CD14-positive monocyte (primary cell): ENCODE data around the gene UBP1. TPM values are rescaled to one million over a fixed set of nuclear protein-coding genes. Genes with fewer than 3 reads are reported as not detected.
A peak's percentile ranks its signal among the peaks of the same experiment; 100 is the strongest.

ENCODE experiments used
- DNase-seq, 3 donors: peaks; one replicate each; pipeline ENCODE4 v3.0.0-alpha.2; 2011 to 2022
- H2AFZ ChIP-seq: 2 replicates; pipeline ENCODE4 v1.6.0; 2012; ENCODE audit warnings: mild to moderate bottlenecking, low read depth, low read length, inconsistent platforms; ENCODE audit not compliant: insufficient read depth, poor library complexity, severe bottlenecking
- H3K27ac ChIP-seq, 2 donors: 1 replicate in 1 of 2; 2 replicates in 1 of 2; pipeline ENCODE4 v1.5.1; 2012 to 2013; ENCODE audit warnings: low read length in 2 of 2, control low read depth in 1 of 2, inconsistent platforms in 1 of 2, low read depth in 1 of 2, mild to moderate bottlenecking in 1 of 2
- H3K27me3 ChIP-seq, 2 donors: one replicate each; pipeline versions ENCODE4 v1.6.0 to v1.6.1; 2011 to 2013; ENCODE audit warnings: low read length in 2 of 2; ENCODE audit not compliant: control insufficient read depth in 2 of 2, insufficient read depth in 2 of 2
- H3K36me3 ChIP-seq, 2 donors: replicated peaks in 1 of 2; 1 replicate in 1 of 2; 2 replicates in 1 of 2; pipeline versions ENCODE4 v1.5.1 to v1.6.1; 2012 to 2013; ENCODE audit warnings: low read length in 2 of 2, control low read depth in 1 of 2, inconsistent platforms in 1 of 2, mild to moderate bottlenecking in 1 of 2; ENCODE audit not compliant: insufficient read depth in 2 of 2, control insufficient read depth in 1 of 2
- H3K4me1 ChIP-seq, 2 donors: 1 replicate in 1 of 2; 2 replicates in 1 of 2; pipeline versions ENCODE4 v1.5.1 to v1.6.1; 2012 to 2013; ENCODE audit warnings: low read length in 2 of 2, control low read depth in 1 of 2, inconsistent platforms in 1 of 2, mild to moderate bottlenecking in 1 of 2, moderate library complexity in 1 of 2; ENCODE audit not compliant: insufficient read depth in 2 of 2, control insufficient read depth in 1 of 2
- H3K4me2 ChIP-seq: replicated peaks from 2 replicates; pipeline ENCODE3; 2012; ENCODE audit warnings: low read length, moderate library complexity, mild to moderate bottlenecking; ENCODE audit not compliant: poor library complexity, severe bottlenecking; ENCODE audit errors: extremely low read depth
- H3K4me3 ChIP-seq, 3 experiments: fragments of 200-600 bp in 1 of 3; sonication (generic) in 1 of 3; replicated peaks in 1 of 3; 1 replicate in 2 of 3; 2 replicates in 1 of 3; pipeline ENCODE4 v1.5.1; 2011 to 2013; ENCODE audit warnings: low read length in 3 of 3, mild to moderate bottlenecking in 3 of 3, control low read depth in 2 of 3, low read depth in 2 of 3, inconsistent platforms in 1 of 3, moderate library complexity in 1 of 3
- H3K79me2 ChIP-seq: 2 replicates; pipeline ENCODE4 v1.6.0; 2012; ENCODE audit warnings: mild to moderate bottlenecking, control low read depth, inconsistent platforms, low read length, moderate library complexity; ENCODE audit not compliant: insufficient read depth
- H3K9ac ChIP-seq: 2 replicates; pipeline ENCODE4 v1.6.0; 2017; ENCODE audit warnings: low read length, mild to moderate bottlenecking; ENCODE audit not compliant: insufficient read depth, poor library complexity, severe bottlenecking
- H3K9me3 ChIP-seq, 2 donors: replicated peaks in 1 of 2; 1 replicate in 1 of 2; 2 replicates in 1 of 2; pipeline versions ENCODE4 v1.5.1 to v1.6.1; 2012 to 2013; ENCODE audit warnings: low read length in 2 of 2, control low read depth in 1 of 2; ENCODE audit not compliant: control insufficient read depth in 1 of 2, insufficient read depth in 1 of 2
- H4K20me1 ChIP-seq: 2 replicates; pipeline ENCODE4 v1.6.0; 2012; ENCODE audit warnings: mild to moderate bottlenecking, low read length, control low read depth, moderate library complexity; ENCODE audit not compliant: insufficient read depth
- H3K27ac Mint-ChIP-seq, 7 donors: one replicate each; pipeline ENCODE4 v1.8.0; 2020; ENCODE audit warnings: mild to moderate bottlenecking in 7 of 7, mixed read lengths in 7 of 7, moderate library complexity in 6 of 7, inconsistent platforms in 2 of 7
- H3K27me3 Mint-ChIP-seq, 3 donors: one replicate each; pipeline ENCODE4 v1.8.0; 2021 to 2022; ENCODE audit warnings: low read depth in 3 of 3, mild to moderate bottlenecking in 3 of 3, mixed read lengths in 3 of 3, moderate library complexity in 3 of 3, inconsistent platforms in 1 of 3
- H3K36me3 Mint-ChIP-seq, 2 donors: one replicate each; pipeline ENCODE4 v1.8.0; 2020; ENCODE audit warnings: mixed read lengths in 2 of 2, inconsistent platforms in 1 of 2, mild to moderate bottlenecking in 1 of 2
- H3K4me1 Mint-ChIP-seq: one replicate; pipeline ENCODE4 v1.8.0; 2020; ENCODE audit warnings: mild to moderate bottlenecking, mixed read lengths
- H3K4me3 Mint-ChIP-seq, 2 donors: one replicate each; pipeline ENCODE4 v1.8.0; 2020; ENCODE audit warnings: mild to moderate bottlenecking in 2 of 2, mixed read lengths in 2 of 2, moderate library complexity in 1 of 2
- H3K9me3 Mint-ChIP-seq, 7 donors: one replicate each; pipeline ENCODE4 v1.8.0; 2020 to 2022; ENCODE audit warnings: mixed read lengths in 7 of 7, mild to moderate bottlenecking in 6 of 7, moderate library complexity in 6 of 7, inconsistent platforms in 2 of 7
- WGBS: methylation state at CpG from one replicate; pipeline ENCODE4 v1.1.5; 2013; ENCODE audit warnings: missing lambda C conversion rate; ENCODE audit not compliant: insufficient coverage; 5-methylcytosine and 5-hydroxymethylcytosine counted together
- intact Hi-C, 2 donors: fragments of 100-400 bp; cut with micrococcal nuclease; formaldehyde crosslinking; loops; one replicate each; pipeline versions ENCODE4 v1.15.0 to v1.15.1; 2023
- polyA plus RNA-seq, 3 donors: library from polyadenylated mRNA; depleted of rRNA in 1 of 3; unstranded in 2 of 3; stranded (reverse) in 1 of 3; fragments of 300-500 nt in 2 of 3; fragments of >200 nt in 1 of 3; fragmentation: Illumina TruSeq in 2 of 3; gene quantifications; 1 replicate in 2 of 3; 2 replicates in 1 of 3; pipeline ENCODE4 v1.2.3, GENCODE V29; 2012 to 2021
- TF ChIP-seq, protein P1 (sequence below): fragments of 200-600 bp; IDR thresholded peaks from one replicate; pipeline ENCODE4 v1.8.0; 2022; ENCODE audit warnings: antibody characterized with exemption, mild to moderate bottlenecking

UBP1 gene
- polyA plus RNA-seq, 3 donors: 7.8 to 72.4 (median 8.8) TPM

DNA sequence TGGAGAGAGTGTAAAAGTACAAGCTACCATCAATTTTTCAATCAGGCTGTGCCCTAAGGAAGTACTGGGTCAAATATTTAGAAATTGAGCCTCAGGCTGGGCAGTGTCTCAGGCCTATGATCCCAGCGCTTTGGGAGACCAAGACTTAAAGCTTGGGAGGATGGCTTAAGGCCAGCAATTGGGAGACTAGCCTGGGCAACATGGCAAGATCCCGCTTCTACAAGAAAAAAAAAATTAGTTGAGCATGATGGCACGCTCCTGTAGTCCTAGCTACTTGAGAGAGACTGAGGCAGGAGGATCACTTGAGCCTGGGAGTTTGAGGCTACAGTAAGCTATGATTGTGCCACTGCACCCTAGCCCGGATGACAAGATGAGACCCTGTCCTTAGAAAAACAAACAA lies 2.0 kb upstream of the UBP1 start:
- Histone ChIP-seq H3K27ac (peak overlapping the region in 1 of 2 donors; percentile 98), H3K9ac (no peak overlapping the region), H3K4me2 (no peak overlapping the region), H3K27me3 (no peaks in the 10 kb centered on the region), H3K36me3 (no peaks in the 10 kb centered on the region), H2AFZ (no peak overlapping the region), H3K9me3 (peaks cover 0 to 3% of the 10 kb centered on the region in 2 donors), H4K20me1 (peaks cover 23% of the 10 kb centered on the region), H3K4me1 (peaks cover 26 to 27% of the 10 kb centered on the region in 2 donors), H3K4me3 (no peak overlapping the region), H3K79me2 (peaks cover 26% of the 10 kb centered on the region)
- no peak for DNase-seq
- Mint-ChIP-seq H3K4me1 (peaks cover 29% of the 10 kb centered on the region), H3K36me3 (peaks cover 0 to 2% of the 10 kb centered on the region in 2 donors), H3K27ac (peak overlapping the region in 4 of 7 donors; percentile 36 to 100 (median 98)), H3K4me3 (no peak overlapping the region), H3K9me3 (peaks cover under 1 to 9% (median 7%) of the 10 kb centered on the region in 7 donors), H3K27me3 (peaks cover 0 to 5% (median 0%) of the 10 kb centered on the region in 3 donors)
- TF ChIP-seq, protein P1, sequence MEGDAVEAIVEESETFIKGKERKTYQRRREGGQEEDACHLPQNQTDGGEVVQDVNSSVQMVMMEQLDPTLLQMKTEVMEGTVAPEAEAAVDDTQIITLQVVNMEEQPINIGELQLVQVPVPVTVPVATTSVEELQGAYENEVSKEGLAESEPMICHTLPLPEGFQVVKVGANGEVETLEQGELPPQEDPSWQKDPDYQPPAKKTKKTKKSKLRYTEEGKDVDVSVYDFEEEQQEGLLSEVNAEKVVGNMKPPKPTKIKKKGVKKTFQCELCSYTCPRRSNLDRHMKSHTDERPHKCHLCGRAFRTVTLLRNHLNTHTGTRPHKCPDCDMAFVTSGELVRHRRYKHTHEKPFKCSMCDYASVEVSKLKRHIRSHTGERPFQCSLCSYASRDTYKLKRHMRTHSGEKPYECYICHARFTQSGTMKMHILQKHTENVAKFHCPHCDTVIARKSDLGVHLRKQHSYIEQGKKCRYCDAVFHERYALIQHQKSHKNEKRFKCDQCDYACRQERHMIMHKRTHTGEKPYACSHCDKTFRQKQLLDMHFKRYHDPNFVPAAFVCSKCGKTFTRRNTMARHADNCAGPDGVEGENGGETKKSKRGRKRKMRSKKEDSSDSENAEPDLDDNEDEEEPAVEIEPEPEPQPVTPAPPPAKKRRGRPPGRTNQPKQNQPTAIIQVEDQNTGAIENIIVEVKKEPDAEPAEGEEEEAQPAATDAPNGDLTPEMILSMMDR: no peak
- intact Hi-C loops: loop anchor here (5.0 kb wide), 2 partner anchors 40 to 350 kb away; no protein-coding TSS in a partner anchor
- 100% methylated on average over 2 of the region's 4 CpGs for WGBS

DNA sequence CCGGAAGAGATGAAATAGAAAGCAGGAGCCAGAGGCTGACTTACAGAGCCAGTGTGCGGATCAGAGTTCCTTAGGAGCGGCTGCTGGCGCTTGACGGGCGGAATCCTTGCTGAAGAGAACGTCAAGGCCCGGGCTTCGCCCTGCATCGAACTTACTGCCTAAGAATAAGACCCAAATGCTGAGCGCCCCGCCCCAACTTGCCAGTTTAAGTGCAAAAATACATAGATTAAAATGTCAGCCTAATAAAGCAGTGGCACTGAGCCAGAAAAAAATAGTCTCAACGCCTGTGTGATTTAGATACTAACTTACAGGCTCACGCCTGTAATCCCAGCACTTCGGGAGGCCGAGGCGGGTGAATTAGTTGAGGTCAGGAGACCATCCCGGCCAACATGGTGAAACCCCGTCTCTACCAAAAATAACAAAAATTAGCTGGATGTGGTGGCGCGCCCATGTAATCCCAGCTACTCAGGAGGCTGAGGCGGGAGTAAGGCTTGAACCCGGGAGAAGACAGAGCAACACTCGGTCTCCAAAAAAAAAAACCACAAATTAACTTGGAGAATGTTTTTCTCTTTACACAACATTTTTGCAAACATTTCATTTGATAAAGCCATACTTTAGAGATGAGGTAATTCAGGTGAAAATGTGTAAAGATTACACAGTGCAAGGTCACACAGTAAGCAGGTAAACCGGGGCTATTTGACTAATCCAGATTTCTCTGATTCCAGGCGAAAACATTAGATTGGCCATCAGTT lies 1.2 kb upstream of the UBP1 start:
- peak overlapping the region; percentile 89 for H3K9ac ChIP-seq
- H2AFZ ChIP-seq: peak overlapping the region; percentile 91
- intact Hi-C loops: loop anchor here (5.0 kb wide), 2 partner anchors 39 to 351 kb away; no protein-coding TSS in a partner anchor
- peak overlapping the region; percentile 82 for H3K4me2 ChIP-seq
- TF ChIP-seq, protein P1: no peak
- 18% methylated on average over 10 of the region's 26 CpGs for WGBS
- H3K4me3 Mint-ChIP-seq: peak overlapping the region; percentile 99 to 100
- H3K4me1 Mint-ChIP-seq: peaks cover 32% of the 10 kb centered on the region
- H3K36me3 Mint-ChIP-seq: peaks cover 3% of the 10 kb centered on the region in 2 donors
- peaks cover 0 to 5% (median 0%) of the 10 kb centered on the region in 3 donors for H3K27me3 Mint-ChIP-seq
- H3K27ac ChIP-seq: peak overlapping the region; percentile 97 to 98
- peaks cover 0 to 6% (median 4%) of the 10 kb centered on the region in 7 donors for H3K9me3 Mint-ChIP-seq
- H3K27me3 ChIP-seq: no peaks in the 10 kb centered on the region
- no peak for DNase-seq
- H3K4me1 ChIP-seq: peaks cover 33 to 35% of the 10 kb centered on the region in 2 donors
- H3K9me3 ChIP-seq: peaks cover 0 to 3% of the 10 kb centered on the region in 2 donors
- peaks cover 31% of the 10 kb centered on the region for H4K20me1 ChIP-seq
- H3K79me2 ChIP-seq: peaks cover 34% of the 10 kb centered on the region
- H3K36me3 ChIP-seq: no peaks in the 10 kb centered on the region
- H3K4me3 ChIP-seq: peak overlapping the region; percentile 76 to 94 (median 82)
- peak overlapping the region; percentile 97 to 100 (median 100) for H3K27ac Mint-ChIP-seq
